HG03457 (cell line): ENCODE data around the gene MAP3K2.

ENCODE experiments used
- ATAC-seq: cut with Tn5 transposase; IDR thresholded peaks from one replicate; pipeline ENCODE4 v1.9.1; 2021; ENCODE audit warnings: moderate number of reproducible peaks; ENCODE audit not compliant: unreplicated experiment

Gene MAP3K2

DNA sequence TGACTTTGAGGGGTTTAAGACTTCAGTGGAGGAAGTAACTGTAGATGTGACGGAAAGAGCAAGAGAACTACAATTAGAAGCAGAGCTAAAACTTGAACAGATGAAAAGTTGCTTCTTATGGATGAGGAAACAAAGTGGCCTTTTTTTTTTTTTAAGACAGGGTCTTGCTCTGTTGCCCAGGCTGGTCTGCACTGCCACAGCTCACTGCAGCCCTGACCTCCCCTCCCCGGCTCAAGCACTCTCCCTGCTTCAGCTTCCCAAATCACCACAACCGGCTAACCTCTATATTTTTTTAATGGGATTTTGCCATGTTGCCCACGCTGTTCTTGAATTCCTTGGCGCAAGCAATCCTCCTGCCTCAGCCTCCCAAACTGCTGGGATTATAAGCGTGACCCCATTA lies 3.2 kb downstream of the MAP3K2 start:
- no peak for ATAC-seq

DNA sequence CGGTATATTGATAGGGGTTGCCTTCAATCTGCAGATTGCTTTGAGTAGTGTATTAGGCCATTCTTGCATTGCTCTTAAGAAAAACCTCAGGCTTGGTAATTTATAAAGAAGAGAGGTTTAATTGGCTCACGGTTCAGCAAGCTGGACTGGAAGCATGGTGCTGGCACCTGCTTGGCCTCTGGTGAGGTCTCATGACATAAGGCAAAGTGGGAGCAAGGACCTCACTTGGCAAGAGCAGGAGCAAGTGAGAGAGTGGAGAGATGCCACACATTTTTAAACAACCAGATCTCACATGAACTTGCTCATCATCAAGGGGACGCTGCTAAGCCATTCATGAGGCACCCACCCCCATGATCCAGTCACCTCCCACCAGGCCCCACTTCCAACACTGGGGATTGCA lies 4.9 kb downstream of the MAP3K2 start:
- no peak for ATAC-seq

DNA sequence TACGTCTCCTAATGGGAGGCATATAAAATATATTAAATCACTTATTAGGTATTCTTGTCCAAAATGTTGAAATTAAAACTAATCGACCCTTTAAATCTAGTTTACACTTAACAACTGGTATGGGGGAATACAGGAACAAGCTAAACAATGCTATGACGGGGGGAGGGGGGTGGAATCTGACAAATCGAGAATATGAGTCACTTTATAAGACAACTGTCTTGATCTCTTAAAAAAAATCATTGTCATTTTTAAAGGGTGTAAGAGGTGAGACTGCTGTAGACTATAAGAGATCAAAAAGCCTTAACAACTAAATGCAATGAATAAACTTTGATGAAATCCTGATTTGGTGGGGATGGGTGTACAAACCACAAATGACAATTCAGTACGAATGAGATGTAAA lies 6.0 kb downstream of the MAP3K2 start:
- ATAC-seq, result no peak

DNA sequence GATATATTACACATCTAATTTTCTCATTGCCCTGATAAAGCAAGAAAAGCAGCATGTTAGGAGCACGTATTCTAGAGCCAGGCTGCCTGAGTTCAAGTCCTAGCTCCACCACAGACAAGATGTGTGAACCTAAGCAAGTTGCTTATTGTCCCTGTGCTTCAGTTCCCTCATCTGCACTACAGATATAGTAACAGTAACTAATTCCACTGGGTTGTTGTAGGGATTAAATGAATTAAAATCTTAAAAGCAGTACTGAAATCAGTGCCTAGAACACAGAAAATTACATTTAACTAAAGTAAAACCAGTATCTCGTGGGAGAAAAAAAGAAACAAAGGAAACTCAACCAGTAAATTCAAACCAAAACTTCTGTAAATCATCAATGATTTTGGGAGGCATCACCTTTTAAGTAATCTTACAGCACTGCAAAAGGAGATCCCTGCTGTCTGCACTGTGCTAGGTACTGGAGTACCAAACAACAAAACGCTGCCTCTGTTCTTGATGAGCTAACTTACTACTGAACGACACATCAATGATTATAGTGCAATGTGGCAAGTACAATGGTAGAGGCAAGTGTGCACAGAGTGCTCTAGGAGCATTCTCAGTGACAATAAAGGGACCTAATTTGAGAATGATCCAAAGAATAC lies 7.9 kb downstream of the MAP3K2 start:
- ATAC-seq, result no peak

DNA sequence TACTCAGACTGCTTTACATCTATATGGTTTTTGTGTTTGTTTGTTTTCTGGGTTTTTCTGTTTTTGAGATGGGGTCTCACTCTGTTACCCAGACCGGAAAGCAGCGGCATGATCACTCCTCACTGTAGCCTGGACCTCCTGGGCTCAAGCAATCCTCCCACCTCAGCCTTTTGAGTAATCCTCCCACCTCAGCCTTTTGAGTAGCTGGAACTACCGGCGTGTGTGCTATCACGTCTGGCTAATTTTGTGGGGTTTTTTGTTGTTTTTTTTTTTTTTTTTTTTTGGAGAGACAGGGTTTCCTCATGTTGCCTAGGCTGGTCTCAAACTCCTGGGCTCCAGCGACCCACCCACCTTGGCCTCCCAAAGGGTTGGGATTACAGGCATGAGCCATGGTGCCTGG lies 9.1 kb downstream of the MAP3K2 start:
- ATAC-seq, result no peak

DNA sequence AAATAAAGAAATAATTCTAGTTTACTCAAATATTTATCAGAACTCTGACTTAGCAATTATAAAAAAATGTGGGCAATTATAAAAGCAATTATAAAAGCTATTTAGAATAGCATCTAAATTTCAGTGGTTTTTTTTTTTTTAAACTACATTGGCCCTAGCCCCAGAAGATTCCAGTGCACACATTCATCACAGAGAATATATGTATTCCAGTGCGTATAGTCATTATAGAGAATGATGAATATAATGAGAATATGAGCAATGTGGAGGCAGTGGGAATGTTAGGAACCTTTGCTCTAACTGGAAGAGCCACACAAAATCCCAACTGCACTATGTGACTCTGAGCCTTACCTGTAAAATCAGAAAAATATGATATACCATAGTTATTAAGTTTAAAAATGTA lies 10.5 kb downstream of the MAP3K2 start:
- ATAC-seq, result no peak

DNA sequence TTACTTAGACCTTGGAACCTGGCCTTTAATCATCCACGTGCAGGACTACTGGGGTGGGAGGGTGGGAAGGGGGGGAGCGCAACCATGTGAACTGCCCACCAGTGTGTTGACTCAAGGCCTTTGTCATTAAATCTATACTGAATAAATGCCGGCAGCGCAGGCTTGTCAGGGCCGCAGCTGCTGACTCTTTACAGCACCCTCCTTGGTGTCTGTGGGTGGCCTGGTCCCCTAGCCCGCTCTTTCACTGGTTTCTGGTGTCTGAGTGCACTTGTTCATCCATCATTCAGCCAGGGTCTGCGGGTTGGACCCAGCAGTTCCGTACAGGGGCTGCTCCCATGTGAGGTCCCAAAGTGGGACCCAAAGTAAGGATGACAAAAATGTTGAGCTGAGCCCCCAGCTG lies 11.5 kb downstream of the MAP3K2 start:
- ATAC-seq, result no peak

DNA sequence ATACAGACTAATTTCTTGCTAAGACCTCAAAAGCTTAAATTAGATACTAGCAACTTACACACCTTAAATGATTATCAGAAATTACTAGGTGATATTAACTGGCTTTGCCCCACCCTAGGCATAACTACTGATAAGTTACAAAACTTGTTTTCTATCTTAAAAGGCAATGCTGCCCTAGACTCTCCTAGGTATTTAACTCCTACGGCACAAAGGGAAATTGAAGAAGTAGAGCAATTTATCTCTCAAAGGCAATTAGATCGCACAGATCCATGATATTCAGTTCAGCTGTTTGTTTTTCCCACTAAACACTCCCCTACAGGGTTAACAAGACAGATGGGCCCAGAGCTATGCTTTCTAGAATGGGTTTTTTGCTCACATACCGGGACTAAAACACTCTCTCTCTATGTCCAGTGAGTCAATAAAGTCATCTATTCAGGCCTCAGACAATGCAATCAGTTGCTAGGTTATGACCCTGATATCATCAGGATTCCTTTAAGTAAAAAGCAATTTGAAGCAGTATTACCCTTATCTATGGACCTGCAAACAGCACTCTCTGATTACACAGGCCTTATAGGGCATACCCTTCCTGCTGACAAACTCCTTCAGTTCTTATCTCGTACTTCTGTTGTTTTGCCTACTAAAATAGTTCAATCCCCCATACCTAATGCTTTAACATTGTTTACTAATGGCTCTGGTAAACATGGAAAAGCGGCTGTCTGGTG lies 14.3 kb downstream of the MAP3K2 start:
- no peak for ATAC-seq

DNA sequence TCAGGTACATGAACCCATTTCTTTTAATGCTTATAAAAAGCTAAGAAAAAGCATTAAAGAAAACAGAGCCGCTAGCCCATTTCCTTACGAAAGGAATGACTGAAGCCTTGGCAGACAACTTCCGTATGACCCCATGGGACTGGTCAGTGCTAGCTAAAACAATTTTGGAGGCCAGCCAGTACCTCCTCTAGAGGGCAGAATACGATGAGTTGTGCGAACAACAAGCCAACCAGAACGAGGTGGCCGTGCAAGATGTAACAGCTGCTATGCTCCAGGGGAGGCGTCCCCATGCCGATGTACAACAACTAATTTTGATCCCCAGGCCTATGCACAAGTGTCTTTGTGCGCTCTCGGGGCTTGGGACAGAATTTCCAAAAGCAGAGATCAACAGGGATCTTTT lies 16.7 kb downstream of the MAP3K2 start:
- no peak for ATAC-seq

DNA sequence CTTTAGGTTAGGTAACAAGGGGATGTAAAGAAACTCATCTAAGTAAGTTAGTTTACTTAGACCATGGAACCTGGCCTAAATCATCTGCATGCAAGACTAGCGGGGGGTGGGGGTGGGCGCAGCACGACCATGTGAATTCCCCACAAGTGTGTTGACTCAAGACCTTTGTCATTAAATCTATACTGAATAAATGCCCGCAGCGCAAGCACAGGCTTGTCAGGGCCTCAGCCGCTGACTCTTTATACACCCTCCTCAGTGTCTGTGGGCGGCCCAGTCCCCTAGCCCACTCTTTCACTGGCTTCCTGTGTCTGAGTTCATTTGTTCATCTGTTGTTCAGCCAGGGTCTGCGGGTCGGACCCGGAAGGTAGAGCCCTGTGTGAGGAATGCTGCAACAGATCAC lies 17.8 kb downstream of the MAP3K2 start:
- ATAC-seq, result no peak

DNA sequence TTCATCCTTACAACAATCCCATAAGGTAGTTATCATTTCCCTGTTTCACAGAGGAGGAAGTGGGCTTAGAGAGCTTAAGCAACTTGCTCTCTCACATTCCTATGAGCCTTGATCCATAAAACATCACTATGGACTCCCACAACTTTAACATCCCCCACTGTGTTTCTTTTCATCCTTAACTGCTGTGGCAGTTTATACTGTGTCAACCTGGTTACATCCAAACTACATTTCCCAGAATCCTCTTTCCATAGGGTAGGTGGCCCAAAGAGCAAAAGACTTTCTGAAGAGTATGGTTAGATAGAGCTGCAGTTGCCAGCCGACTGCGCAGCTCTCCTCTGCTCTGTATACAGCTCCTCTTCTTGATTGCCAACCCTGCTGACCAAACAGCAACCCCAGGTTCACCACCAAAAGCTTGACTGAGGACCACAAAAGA lies 22.5 kb downstream of the MAP3K2 start:
- no peak for ATAC-seq

DNA sequence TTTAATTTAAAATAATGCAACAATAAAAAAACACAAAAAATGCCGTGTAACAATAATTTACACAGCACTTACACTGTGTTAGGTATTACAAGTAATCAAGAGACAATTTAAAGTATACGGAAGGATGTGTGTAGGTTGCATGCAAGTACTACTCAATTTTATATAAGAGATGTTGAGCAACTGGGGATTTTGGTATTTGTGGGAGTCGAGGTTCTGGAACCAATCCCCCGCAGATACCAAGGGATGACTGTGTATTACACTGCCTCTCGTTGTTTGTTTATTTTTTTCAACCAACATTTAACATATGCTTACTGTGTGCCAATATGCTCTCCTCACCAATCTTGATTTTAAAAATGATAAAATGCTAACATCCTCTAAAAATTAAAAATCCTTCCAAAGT lies 24.8 kb downstream of the MAP3K2 start:
- ATAC-seq, result no peak

DNA sequence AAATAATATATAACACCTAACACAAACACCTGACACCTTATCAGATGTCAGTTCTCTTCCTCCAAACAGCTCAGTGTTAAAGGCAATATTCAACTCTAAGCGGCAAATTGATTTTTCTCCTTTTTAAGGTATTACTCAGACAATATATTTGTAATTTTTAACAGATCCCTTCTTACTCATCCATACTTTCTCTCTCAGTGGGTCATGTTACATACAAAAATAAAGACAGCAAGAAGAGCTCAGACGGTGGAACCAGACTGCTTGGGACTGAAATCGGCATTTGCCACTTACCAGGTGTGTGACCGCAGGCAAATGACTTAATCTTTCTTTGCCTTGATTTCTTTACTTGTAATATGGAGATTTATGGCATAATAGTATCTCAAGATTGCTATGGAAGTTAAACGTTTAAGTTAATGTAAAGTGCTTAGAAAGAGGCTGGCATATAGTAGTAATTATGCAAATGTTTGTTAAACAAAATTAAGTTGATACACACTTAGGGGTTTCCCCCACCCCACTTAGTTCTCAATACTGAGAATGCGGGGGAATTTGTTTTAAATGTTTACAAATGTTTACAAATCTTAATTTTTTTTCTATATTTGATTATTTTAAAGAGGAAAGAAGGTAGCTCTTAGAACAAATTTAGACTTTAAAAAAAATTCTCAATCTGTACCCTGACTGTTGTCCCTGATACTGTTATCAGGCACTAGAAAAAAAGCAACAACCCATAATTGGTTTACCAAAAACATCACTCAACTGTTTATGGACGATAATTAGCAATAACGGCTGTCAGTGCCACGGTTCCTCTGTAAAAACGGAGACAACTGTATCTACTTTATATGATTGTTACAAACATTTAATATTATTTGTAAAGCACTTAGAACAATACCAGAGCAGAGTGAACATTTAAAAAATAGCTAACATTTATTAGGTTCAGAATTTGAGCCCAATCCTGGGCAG lies 25.6 kb downstream of the MAP3K2 start:
- no peak for ATAC-seq

DNA sequence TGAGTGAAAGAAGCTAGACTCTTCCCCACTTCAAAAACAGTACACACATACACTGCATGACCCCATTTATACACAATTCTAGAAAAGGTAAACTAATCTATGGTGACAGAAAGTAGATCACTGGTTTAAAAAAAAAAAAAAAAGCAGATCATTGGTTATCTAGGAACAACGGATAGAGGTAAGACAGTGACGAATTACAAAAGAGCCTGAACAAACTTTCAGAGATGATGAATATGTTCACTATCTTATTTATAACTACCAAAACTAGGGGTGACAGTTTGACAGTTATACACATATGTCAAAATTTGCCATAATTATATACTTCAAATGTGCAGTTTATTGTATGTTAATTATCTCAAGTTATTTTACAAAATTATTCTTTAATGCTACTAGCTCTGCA lies 27.5 kb downstream of the MAP3K2 start:
- no peak for ATAC-seq

DNA sequence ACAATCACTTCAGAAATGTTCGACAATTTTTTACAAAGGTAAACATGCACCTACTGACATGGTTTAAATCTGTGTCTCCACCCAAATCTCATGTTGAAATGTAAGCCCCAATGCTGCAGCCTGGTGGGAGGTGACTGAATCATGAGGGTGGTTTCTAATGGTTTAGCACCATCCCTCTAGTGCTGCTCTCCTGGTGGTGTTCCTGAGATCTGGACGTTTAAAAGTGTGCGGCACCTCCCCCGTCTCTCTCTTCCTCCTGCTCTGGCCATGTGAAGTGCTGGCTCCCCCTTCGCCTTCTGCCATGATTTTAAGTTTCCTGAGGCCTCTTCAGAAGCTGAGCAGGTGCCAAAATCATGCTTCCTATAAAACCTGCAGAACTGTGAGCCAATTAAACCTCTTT lies 28.3 kb downstream of the MAP3K2 start:
- no peak for ATAC-seq

DNA sequence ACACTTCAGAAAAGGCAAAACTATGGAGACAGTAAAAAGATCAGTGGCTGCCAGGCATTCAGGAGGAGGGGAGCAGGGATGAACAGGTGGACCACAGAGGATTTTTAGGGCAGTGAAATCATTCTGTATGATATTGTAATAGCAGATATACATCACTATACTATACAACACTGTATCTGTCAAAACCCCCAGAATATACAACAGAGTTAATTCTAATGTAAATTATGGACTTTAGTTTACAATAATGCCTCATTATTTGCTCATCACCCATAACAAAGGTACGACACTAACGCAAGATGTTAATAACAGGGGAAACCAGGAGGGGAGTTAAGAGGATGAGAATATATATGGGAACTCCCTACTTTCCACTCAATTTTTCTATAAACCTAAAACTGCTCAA lies 28.8 kb downstream of the MAP3K2 start:
- no peak for ATAC-seq

DNA sequence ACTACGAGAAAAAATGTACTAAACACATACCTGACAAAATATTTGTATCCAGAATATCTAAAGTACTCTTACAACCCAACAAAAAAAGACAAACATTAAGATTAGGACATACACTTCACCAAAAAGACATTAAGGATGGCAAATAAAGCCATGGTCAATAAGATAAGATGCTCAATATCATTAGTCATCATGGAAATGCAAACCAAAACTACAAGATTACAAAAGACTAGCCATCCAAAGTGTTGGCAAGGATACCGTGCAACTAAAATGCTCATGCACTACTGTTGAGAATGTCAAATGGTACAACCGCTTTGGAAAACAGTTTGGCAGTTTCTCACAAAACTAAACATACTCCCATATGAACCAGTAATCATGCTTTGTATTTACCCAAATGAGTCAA lies 29.7 kb downstream of the MAP3K2 start:
- no peak for ATAC-seq

DNA sequence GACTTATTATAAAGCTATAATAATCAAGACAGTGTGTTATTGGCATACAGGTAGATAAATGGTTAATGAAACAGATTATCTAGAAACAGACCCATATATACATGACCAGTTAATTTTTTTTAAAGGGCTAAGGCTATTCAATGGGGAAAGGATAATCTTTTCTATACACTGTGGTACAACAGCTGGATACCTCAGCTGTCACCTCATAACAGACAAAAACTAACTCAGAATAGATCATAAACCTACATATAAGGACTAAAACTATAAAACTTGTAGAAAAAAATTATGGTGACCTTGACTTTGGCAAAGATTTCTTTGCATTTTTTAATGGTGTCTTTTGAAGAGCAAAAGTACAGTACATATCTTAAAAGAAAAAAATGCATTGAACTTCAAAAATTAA lies 30.2 kb downstream of the MAP3K2 start:
- ATAC-seq, result no peak

DNA sequence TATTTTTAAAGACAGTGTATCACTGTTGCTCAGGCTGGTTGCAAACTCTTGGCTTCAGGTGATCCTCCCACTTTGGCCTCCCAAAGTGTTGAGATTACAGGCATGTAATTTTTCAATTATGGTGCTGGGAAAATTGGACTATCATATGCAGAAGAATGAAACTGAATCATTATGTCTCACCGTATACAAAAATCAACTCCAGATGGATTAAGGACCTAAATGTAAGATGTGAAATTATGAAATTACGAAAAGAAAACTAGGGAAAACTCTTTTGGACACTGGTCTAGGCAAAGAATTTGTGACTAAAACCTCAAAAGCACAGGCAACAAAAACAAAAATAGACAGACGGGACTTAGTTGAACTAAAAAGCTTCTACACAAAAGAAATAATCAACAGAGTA lies 31.2 kb downstream of the MAP3K2 start:
- ATAC-seq, result no peak

DNA sequence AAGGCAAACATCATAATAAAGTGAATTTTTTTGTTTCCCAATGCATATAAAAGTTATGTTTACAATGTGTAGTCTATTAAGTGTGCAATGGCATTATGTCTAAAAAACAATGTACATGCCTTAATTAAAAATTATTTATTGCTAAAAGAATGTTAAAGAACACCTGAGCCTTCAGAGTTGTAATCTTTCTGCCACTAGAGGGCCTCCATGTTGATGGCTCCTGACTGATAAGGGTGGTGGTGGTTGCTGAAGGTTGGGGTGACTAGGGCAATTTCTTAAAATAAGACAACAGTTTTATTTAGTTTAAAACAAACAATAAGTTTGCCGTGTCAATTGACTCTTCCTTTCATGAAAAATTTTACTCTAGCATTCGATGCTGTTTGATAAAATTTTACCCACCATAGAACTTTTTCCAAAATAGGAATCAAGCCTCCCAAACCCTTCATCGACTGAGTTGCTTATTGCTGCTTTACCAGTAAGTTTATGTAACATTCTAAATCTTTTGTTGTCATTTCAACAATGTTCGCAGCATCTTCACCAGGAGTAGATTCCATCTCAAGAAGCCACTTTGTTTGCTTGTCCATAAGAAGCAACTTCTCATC lies 32.3 kb downstream of the MAP3K2 start:
- ATAC-seq, result no peak
